Endothelial cell of hepatic sinusoid (primary cell): Measurements from ENCODE around the gene RNF41.
"Not testable (repeated sequence)": the region's sequence is repeated elsewhere in the genome, so short reads cannot be mapped to it uniquely, and the experiment has no call there.

Source experiments
- in situ Hi-C: cut with HindIII; loops from 2 replicates; pipeline ENCODE4 v1.10.0; 2017; ENCODE audit warnings: low sequenced_read_pairs

The RNF41 gene

DNA sequence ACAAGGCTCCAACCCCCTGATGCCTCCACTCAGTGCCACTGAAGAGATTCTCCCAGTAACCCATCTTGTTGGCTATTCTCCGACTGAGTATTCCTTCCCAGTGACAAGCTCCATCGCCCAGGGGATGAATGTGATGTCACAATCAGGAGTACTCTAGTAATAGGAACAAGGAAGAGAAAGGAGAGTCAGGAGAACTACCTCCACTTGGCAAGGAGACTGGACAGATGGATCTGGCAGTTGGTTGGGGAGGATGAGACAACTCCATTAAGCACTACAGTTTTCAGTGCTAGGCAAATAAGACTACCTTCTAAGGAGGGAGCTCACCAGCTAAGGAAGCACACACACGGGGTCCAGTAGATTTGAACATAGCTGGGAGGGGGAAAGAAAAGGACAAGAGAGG lies 5.3 kb downstream of the RNF41 start:
- in situ Hi-C loops = no loop called here

DNA sequence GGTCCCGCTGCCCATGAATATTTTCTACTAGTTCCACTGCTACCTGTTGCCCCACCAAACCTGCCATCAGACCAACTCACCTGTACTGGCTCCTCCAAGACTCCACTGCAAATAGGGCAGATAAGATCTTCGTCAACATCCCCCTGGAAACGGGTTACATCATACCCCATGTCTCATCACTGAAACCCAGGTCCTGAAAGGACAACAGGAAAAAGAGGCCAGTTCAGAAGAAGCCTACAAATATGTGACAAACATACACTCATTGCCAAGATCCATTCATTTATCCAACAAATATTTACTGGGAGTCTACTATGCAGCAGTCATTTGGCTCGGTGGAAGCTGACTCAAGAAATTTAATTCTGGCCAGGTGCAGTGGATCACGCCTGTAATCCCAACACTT lies 7.8 kb downstream of the RNF41 start:
- in situ Hi-C loops = no loop called here

DNA sequence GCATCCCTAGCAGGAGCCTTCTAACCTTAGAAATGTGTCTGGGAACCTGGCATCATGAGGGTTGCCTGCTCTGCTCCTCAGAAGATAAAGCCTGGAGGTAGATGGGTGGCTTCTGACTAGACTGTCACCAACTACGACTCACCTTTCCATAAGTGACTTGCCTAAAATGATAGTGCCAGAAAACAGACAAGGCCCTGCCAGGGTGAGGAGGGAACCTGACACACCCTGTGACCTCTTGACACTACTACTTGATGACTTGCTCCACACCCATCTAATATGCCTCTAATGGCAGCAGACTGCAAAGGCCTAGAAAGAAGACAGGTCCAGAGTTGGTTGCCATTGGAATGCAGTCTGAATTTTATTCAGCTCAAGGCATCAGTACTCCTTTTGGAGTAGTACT lies 9.4 kb downstream of the RNF41 start:
- in situ Hi-C loops = no loop called here

DNA sequence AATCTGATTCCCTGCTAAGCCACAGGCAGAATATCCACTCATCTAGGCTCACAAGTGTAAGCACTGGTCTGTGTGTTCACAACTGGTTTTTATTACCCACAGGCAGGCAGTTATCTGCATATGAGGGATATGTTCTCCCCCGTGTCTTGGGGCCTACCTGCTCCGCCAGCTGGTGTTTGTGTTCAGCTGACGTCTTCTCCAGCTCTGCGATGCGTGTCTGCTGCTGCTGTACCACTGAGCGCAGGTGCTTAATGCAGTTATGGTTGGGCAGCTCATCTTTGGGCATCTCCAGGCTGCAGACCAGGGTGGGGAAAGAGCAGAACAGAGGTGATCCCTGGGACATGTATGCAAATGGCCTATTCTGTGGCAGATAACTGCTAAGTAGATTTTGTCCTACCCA lies 13.7 kb downstream of the RNF41 start:
- in situ Hi-C loops = loop anchor here (5.0 kb wide), 1 partner anchor 44 kb away; no protein-coding TSS in a partner anchor

DNA sequence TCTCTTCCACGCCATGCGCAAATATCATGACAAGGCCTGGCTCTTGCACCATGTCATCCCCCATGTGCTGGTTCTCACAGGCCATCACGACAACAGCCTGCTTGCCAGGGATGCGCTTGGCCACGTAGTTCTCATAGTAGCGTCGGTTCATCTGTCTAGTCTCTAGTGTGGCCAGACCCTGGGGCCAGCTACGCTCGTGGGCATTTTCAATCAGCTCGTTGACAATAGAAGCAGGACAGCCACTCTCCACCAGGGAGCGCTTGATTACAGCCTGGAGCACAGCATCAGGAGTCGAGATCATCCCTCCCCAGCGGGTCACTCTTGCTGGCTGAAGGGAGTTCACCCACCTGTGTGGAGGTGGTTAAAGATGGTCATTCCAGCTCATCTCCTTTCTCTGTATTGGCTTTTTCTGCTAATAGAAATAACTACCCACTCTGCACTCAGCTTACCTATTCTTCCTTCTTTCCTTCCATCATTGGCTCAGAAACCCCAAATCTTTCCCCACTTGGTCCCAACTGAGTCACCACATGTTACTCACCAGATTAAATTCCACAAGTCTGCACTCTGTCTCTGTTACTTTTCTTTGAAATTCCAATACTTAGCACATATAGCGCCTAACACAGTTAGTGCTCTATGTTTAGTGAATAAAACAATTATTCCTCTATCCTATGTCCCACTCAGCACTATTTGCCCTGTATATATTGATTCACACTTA lies 15.1 kb downstream of the RNF41 start:
- in situ Hi-C loops = loop anchor here (5.0 kb wide), 1 partner anchor 46 kb away; no protein-coding TSS in a partner anchor

DNA sequence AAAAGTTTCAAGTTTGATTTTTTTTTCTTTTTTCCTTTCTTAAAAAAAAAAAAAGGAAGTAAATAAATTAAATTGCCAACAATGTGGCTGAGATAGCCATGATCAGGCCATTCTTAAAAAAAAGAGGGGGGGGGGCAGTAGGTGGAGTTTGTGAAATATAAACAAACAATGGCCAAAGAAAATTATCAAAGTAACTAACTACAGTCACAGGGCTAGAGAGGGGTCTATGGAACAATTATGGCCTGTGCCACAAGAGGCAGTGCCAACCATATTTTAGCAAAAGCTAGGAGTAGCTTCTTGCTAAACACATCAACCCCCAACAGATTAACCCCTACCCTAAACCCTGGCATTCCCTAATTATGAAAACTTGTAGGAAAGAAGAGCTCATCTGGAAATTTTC lies 16.3 kb downstream of the RNF41 start:
- in situ Hi-C loops = loop anchor here (5.0 kb wide), 1 partner anchor 47 kb away; no protein-coding TSS in a partner anchor

DNA sequence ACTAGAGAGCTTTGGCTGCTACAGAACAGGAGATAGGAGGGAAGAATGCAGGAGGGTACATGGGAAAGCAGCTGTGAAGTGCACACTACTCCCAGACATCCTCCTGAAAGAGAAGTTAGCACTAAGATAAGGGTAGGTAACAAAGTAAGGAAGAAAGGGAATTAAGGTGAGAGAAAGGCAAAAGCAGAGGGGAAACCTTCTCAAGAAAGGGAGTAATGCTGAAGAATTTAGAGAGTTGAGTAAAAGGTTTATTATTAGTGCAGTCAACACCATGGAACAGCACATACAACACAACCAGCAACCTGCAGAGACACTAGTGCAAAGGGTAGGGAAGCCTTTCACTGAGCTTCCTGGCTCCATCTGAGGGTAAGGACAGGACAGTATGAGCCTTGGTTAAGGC lies 17.4 kb downstream of the RNF41 start:
- in situ Hi-C loops = no loop called here

DNA sequence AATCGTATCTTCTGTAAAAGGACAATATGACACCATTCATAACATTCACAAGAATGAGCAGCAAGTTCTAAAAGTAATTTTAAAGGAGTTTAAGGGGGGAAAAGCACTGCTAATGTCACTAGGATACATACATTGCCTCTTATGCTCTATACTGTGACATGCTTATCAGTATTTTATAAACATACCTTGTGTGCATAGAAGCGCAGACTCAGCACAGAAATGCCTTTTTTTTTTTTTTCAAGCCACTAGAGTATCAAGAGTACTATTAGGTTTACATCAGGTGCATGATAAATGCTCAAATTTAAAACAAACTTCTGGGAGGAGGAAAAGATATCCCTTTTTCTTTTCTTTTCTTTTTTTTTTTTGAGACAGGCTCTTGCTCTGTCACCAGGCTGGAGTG lies 18.9 kb downstream of the RNF41 start:
- in situ Hi-C loops = no loop called here

DNA sequence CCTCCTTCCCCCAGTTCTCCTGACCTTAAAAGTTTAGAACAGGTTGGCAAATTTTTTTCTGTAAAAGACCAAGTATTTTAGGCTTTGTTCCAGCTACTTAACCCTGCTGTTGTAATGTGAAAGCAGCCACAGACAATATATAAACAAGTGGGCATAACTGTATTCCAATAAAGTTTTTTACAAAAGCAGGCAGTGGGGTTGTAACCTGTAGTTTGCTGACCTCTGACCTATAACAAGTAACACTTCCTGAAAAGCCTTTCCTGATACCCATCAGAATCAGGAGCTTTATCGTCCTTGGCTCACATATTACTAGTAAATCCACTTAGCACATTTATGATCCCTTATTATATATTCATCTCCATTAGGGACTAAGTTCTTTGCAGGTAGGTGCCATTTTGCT lies 19.4 kb downstream of the RNF41 start:
- in situ Hi-C loops = no loop called here

DNA sequence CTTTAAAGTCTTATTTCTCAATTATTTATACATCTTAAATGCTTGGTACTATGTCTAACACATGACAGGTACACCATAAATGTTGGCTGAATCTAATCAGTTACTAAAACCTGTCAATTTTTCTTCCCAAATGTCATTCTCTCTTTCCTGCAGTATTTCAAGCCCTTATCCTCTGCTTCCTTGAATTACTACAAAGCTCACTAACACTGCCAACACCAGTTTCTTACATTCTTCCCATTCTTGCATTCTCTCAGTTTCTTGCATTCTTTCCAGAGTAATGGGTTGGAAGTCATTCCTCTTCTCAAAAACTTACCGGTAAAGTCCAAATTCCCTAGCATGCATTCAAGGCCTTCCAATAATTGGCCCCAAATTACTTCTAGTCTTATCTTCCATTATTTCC lies 22.9 kb downstream of the RNF41 start:
- in situ Hi-C loops = no loop called here

DNA sequence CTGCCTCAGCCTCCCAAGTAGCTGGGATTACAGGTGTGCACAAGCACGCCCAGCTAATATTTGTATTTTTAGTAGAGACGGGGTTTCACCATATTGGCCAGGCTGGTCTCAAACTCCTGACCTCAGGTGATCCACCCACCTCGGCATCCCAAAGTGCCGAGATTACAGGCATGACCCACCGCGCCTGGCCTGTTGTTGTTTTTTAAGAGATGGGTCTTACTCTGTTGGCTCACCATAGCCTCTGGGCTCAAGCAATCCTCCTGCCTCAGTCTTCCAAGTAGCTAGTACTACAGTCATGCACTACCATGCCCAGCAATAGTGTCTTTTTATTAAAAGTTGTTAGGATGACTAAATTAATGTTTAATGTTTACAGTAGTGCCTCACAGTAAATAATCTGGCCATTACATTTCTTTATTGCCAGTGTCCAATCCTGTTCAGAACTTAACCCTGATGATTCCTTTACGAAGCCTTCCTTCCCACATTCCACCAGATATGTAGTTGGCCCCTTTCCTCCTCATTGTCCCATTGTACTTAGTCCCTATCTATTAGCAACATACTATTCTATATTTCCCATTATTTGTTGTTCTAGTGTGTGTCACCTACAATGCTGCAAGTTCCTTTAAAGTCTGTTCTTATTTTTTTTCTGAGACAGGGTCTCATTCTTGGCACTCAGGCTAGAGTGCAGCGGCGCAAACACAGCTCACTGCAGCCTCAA lies 23.6 kb downstream of the RNF41 start:
- in situ Hi-C loops = no loop called here

DNA sequence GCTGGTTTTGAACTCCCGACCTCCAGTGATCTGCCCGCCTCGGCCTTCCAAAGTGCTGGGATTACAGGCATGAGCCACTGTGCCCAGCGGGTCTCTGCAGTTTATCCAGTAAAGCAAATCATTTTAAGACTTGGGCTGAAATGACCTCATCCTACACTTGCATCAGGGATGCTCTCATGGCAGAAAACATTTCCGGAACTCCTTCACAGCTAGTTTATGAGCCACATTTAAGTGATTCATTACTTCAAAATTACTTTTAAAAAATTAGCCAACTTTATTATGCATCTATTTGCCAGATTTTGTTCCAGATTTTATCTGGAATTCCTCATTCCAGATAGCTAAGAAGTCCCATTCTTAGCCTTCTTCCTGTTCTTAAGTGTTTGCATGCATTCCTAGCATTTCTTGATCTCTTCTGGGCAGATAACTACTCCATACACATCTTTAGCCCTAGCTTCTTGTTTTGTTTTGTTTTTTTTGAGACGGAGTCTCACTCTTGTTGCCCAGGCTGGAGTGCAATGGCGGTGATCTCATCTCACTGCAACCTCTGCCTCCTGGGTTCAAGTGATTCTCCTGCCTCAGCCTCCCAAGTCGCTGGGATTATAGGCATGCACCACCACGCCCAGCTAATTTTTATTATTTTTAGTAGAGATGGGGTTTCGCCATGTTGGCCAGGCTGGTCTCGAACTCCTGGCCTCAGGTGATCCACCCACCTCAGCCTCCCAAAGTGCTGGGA lies 24.7 kb downstream of the RNF41 start:
- in situ Hi-C loops = not testable (repeated sequence)

DNA sequence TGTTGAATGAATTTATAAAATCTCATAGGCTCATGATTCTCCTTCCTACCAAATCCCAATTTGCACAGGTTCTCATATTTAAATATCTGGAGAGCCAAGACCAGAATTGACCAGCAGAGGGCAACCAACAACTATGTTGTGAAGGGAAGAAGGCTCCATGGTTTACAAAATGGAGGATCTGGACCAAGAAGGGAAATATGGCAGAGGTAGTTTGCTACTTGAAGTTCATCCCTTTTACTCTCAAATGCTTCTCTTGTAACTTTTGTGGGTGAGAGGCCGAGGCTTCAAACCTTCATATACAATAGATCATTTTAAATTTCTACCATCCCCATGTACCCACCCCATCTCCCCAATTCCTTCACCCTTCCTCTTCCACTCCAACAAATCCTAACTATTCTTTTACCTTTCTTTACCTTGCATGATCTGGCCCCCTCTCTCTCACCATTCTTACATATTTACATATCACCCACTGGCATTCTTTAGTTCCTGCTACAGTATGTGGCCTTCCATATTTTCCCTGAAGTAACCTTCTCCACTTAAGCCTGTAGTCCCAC lies 28.6 kb downstream of the RNF41 start:
- in situ Hi-C loops = no loop called here

DNA sequence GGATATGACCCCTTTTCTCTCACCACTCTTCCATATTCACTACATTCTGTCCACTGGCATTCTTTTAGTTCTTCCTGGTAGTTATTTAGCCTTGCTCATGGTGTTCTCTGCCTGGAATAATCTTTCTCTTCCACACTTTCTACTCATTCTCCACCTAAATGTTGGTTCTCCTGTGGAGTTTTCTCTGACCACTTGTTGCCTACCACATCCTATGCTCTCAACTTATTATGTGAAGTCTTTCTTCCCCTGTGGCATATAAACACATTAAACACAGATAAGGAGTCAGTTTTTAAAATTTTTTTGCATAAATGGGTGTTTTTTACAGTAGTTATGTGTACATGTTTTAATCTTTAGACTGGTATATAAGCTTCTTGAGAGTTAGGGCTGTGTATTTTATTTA lies 29.1 kb downstream of the RNF41 start:
- in situ Hi-C loops = no loop called here

DNA sequence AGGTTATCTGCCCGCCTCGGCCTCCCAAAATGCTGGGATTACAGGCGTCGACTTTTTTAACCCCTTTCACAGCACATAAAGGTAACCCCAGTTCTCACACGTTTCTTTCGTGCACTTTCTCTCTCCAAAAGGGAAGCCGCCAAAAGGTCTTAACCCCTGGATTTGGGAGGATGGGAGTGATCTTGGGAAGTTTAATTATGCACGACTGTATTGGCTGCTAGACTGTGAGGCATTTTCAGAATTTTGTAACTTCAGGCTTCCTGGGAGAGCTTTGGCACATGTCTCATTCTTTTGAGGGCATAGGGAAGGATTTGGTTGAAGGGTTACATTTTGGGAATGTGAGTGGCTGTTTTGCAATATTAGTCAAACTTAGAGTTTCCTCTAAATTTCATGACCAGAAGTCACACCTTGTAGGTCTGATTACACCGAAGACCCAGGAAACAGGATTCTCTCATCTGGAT lies 31.0 kb downstream of the RNF41 start:
- in situ Hi-C loops = no loop called here

DNA sequence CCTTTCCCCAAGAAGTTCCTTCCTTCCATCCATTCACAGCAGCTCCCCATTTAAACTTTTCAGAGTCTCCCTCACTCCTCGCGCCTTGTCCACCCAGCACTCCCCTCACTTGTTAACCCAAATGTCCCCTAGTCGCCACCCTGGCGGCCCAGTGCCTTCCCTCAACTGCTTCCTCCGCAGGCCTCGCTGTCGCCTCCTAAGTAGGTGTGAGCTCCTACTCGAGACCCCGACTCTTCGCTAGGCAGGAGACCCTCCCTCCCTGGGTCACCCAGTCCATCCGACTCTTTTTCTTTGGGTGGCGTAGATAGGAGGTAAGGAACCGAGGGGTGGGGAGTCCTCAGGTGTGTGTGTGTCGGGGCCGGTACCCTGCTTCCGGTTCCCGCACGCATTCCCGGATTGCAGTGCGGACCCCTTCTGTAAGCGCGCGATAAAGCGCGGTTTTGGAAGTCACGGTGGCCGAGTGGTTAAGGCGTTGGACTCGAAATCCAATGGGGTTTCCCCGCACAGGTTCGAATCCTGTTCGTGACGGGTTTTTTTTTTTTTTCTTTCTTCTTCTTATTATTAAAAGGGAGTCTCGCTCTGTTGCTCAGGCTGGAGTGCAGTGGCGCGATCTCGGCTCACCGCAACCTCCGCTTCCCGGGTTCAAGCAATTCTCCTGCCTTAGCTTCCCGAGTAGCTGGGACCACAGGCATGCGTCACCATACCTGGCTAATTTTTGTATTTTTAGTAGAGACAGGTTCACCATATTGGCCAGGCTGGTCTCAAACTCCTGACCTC lies 31.6 kb downstream of the RNF41 start:
- in situ Hi-C loops = loop anchor here (5.0 kb wide), 2 partner anchors 32 to 73 kb away; partner anchors contain the start of genes NABP2, RNF41, RPL41 and ZC3H10

DNA sequence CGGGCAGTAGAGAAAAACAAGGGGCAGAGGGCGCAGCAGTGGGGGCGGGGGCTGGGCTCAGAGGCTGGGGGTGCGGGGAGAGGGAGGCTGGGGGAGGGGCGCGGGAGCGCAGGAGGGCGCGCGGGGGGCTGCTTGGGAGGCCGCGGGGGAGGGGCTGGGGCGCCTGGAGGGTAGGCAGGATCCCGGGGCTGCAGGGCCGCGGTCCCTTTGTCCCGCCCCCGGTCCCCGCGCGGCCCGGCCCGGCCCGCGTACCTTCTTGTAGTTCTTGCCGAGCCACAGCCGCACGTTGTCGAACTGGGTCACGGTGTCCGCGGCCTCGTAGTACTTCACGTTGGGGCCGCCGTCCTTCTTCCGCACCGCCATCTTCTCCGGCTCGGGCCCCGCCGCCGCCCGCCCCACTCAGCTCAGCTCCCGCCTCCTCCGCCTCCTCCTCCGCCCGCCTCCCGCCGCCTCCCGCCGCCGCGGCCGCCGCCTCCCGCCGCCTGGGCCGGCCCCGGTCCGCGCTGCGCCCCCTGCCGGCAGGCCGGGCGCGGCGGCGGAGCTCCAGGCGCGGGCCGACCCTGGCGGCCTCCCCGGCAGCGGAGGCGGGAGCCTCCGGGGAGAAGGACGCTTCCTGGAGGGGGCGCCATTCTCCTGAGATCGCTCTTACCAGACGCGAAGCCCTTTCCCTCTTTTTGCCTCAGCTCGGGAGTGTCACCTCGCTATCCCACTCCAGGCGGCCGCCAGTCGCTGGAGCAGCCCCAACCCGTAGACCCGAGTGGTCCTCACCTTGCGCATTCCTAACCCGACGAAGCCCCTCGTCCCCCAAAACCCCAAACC lies 32.4 kb downstream of the RNF41 start, which contains the start of gene SMARCC2:
Gene SMARCC2, minus strand, starts transcription at position 385 of the 819 bp plus-strand sequence. Its CDS starts 22 bp downstream, at position 363.
- in situ Hi-C loops = loop anchor here (5.0 kb wide), 2 partner anchors 33 to 72 kb away; partner anchors contain the start of genes NABP2, RNF41, RPL41 and ZC3H10

DNA sequence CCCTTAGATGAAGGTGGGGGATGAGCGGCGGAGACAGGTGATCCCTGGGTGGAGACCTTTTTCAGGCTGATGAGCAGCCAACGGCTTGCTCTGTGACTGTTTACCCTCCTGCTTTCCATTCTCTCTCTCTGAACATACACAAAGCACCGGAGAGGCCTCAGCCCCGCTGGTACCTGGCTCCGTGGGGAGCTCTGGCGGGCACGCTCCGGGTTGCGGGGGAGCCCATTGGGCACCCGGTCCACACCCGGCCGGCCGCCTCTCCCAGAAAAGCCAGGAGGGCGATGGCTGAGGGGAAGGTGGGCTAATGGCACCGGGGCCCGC lies 33.0 kb downstream of the RNF41 start:
- in situ Hi-C loops = loop anchor here (5.0 kb wide), 2 partner anchors 34 to 71 kb away; partner anchors contain the start of genes NABP2, RNF41, RPL41 and ZC3H10

DNA sequence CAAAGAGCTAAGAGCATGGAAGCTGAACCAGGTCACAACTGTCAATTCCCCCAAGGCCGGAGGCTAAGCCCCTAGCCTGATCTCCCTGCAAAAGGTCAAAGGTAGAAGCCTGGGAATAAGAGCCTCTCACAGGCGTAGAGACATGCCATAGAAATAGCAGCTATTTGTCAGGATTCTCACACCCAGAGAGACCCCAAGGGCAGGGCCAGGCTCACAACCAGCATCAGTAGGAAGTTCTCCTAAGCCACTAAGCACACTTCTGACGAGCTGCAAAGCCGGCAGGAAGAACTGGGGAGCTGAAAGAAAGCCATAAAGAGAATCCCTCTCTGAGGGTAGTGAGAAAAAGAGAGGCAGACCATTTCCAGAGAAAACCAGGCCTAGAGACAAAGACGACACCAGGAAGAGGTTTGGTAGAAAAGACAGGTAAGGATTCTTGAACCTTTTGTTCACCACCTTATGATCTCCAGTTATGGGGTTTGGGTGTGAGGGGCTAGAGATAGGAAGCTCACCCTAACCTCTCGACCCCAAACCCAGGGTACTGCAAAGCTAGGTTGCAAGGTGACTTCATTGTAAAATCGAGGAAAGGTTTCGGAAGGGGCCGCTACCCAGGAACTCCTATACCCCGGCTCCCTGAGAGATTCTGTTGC lies 33.5 kb downstream of the RNF41 start:
- in situ Hi-C loops = loop anchor here (5.0 kb wide), 2 partner anchors 34 to 71 kb away; partner anchors contain the start of genes NABP2, RNF41, RPL41 and ZC3H10
